Urothelium cell line (cell line): ENCODE data around the gene LRBA.
"Not testable (repeated sequence)": the region's sequence is repeated elsewhere in the genome, so short reads cannot be mapped to it uniquely, and the experiment has no call there.

Source experiments
- DNase-seq: peaks from one replicate; pipeline ENCODE4 v3.0.0; 2011; ENCODE audit warnings: low spot score, mixed read lengths
- FAIRE-seq: peaks from 2 replicates; lab custom pipeline; 2011; peaks lifted over from hg19 to GRCh38; lab: Jason Lieb, UNC

The LRBA gene

GRCh38 chr4:150974750-150975149 lies 40.3 kb downstream of the LRBA start:
- DNase-seq (no peak), FAIRE-seq (no peak)

GRCh38 chr4:150974252-150974640 lies 40.8 kb downstream of the LRBA start:
- FAIRE-seq (no peak), DNase-seq (no peak)

DNA sequence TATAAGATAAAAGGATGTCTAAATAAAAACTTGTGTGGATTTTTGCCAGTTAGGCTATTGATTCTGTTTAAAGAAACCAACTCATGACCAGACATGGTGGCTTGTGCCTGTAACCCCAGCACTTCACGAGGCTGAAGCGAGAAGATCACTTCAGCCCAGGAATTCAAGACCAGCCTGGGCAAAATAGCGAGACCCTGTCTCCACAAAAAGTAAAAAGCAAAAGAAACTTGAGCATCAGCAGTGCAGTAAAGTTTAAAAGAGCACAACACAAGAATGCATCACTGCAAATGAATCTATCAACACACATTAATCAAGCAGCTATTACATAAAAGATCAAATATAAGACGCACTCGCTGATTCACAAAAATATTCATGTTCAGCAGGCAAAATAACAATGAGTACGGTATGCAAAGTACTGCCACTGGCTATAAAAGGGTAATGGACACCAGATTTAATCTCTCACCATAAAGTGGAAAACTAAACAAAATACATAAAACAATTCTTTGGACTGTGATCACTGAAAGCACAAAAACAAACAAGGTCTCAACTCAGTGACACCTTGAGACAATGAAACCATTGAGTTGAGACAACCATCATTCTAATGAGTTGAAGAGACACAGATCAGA lies 41.3 kb downstream of the LRBA start:
- FAIRE-seq (no peak), DNase-seq (no peak)

DNA sequence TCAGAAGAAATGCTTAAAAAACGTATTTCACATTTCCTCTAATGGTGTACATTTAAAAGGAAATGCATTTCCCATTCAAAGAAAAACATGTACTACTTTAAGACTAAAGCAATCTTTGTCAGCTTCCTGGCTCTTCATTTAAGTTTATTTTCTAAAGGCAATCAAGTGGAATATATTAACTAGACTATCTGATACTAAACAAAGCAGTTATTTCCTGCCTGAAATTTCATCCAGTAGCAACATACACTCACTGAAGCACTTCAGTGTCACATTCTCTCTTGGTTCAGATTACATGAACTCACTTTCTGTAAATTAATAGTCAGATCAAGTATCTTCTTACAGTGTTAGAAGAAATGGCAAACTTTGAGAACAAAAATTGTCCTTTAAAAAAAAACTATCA lies 42.5 kb downstream of the LRBA start:
- DNase-seq (no peak), FAIRE-seq (no peak)

DNA sequence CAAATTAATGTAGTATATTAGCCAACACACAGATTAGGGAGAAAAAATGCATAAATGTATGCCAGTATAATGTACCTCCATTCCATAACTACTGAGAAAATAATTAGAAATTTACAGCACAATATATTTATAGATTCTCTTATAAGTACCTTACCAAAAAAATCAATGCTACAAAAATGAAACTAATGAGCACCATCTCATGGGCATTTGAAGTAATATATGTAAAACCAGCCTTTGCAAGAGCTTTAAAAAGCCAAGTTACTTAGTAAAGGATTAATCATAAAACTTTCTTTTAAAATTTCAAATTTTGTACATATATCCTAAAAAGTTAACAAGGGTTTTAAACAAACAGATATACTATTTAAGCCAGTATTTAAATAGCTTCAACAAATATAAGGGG lies 43.2 kb downstream of the LRBA start:
- FAIRE-seq (no peak), DNase-seq (no peak)

- no peak for FAIRE-seq
- no peak for DNase-seq
Observed at GRCh38 chr4:150970685-150971151, 44.4 kb downstream of the LRBA start.

GRCh38 chr4:150964754-150965153 lies 50.3 kb downstream of the LRBA start:
- DNase-seq (no peak), FAIRE-seq (no peak)

DNA sequence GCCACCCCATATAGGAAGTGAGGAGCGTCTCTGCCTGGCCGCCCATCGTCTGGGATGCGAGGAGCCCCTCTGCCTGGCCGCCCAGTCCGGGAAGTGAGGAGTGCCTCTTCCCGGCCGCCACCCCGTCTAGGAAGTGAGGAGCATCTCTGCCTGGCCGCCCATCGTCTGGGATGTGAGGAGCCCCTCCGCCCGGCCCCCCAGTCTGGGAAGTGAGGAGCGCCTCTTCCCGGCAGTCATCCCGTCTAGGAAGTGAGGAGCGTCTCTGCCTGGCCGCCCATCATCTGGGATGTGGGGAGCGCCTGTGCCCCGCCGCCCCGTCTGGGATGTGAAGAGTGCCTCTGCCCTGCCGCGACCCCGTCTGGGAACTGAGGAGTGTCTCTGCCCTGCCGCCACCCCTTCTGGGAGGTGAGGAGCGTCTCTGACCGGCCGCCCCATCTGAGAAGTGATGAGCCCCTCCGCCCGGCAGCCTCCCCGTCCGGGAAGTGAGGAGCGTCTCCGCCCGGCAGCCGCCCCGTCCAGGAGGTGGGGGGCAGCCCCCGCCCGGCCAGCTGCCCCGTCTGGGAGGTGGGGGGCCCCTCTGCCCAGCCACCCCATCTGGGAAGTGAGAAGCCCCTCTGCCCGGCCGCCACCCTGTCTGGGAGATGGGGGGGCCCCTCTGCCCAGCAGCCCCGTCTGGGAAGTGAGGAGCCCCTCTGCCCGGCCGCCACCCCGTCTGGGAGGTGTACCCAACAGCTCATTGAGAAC lies 51.3 kb downstream of the LRBA start:
- not testable (repeated sequence) for DNase-seq

GRCh38 chr4:150962245-150962644 lies 52.8 kb downstream of the LRBA start:
- DNase-seq (no peak), FAIRE-seq (no peak)

More for the DNA sequence above, 51.3 kb downstream of the LRBA start:
- not testable (repeated sequence) for FAIRE-seq

GRCh38 chr4:150961566-150961965 lies 53.5 kb downstream of the LRBA start:
- DNase-seq (no peak), FAIRE-seq (no peak)

GRCh38 chr4:150960818-150961217 lies 54.3 kb downstream of the LRBA start:
- DNase-seq (peak; percentile 32), FAIRE-seq (no peak)

GRCh38 chr4:150960079-150960478 lies 55.0 kb downstream of the LRBA start:
- DNase-seq (peak; percentile 31), FAIRE-seq (no peak)

DNA sequence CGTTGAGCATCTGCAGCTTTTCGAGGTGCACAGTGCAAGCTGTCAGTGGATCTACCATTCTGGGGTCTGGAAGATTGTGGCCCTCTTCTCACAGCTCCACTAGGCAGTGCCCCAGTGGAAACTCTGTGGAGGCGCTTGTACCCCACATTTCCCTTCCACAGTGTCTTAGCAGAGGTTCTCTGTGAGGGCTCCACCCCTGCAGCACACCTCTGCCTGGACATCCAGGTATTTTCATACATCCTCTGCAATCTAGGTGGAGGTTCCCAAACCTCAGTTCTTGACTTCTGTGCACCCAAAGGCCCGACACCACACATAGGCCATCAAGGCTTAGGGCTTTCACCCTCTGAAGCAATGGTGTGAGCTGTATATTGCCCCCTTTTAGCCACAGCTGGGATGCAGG lies 57.1 kb downstream of the LRBA start:
- not testable (repeated sequence) for FAIRE-seq, DNase-seq

- DNase-seq, FAIRE-seq: not testable (repeated sequence)
Observed at GRCh38 chr4:150957095-150957494, 58.0 kb downstream of the LRBA start.

- DNase-seq, FAIRE-seq: not testable (repeated sequence)
Observed at GRCh38 chr4:150953916-150954315, 61.2 kb downstream of the LRBA start.

GRCh38 chr4:150952167-150952845 lies 62.8 kb downstream of the LRBA start:
- FAIRE-seq (no peak), DNase-seq (no peak)

GRCh38 chr4:150950657-150951288 lies 64.3 kb downstream of the LRBA start:
- no peak for FAIRE-seq
- no peak for DNase-seq

DNA sequence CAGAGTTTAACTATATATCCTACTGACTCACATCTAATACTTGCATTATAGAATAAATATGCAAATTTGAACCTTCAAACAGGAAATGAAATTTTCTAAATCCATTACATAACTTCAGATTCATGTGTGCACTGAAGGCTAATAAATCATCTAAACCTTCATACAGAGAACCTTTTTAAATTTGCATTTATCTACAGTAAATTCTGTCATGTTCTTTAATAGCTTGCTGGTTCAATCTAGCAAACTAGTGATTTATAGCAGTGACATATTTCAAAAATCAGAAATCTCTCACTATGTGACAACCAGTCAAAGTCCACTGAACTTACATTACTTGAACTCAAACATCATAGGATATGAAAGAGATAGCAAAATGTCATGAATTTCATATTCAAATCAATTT lies 65.1 kb downstream of the LRBA start:
- FAIRE-seq (no peak), DNase-seq (no peak)

DNA sequence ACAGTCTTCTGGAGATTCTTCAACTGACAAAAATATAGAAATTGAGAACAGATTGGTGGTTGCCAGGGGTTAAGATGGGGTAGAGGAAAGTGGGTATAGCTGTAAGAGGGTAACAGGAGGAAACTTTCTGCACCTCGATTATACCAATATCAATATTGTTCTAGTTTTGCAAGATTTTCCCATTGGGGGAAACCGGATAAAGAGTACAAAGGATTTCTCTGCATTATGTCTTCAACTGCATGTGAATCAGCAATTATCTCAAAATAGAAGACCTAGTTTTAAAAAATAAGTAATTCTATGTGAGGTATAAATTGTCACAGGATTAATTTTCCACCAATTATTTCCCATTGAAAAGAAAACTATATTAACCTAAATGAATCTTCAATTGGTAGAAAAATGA lies 65.7 kb downstream of the LRBA start:
- no peak for FAIRE-seq
- no peak for DNase-seq

DNA sequence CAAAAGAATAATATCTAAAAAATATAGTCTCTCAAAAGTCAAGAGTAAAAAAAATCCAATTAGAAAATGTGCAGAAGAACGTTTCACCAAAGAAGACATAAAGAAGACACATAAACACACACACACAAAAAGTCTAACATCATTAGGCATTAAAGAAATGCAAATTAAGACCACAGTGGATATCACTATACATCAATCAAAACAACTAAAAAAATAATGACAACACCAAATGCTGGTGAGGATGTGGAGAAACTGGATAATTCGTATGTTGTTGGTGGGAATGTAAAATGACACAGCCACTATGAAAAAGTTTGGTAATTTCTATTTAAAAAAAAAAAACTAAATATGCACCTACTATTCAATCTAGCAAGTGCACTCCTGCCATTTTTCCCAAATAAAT lies 66.4 kb downstream of the LRBA start:
- DNase-seq (no peak), FAIRE-seq (no peak)

DNA sequence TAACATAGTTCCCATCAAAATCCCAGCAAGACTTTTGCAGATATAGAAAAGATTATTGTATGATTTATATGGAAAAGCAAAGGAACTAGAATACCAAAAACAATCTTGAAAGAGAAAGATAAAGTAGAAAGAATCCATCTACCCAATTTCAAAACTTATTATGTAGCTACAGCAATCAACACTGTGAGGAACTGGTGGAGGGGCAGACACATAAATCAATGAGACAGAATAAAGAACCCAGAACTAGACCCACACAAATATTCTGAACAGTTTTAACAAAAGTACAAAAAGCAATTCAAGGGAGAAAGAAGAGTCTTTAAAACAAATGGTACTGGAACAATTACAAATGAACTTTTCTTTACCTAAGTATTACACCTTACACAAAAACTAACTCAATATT lies 67.0 kb downstream of the LRBA start:
- no peak for FAIRE-seq
- DNase-seq: no peak
